ENCODE data around the gene SPC25.

- TF ChIP-seq CTCF (IDR thresholded peaks at IDR 0.05) (no peak), POLR2A (IDR thresholded peaks at IDR 0.05) (no peak), EP300 (IDR thresholded peaks at IDR 0.05) (no peak)
Observed at GRCh38 chr2:168894720-168895119, 4.5 kb upstream of the SPC25 start.

All from ovary (tissue), 3 donors.